ENCODE measurements around the gene C5orf46. TPM values are rescaled to one million over a fixed set of nuclear protein-coding genes. Genes with fewer than 3 reads are reported as not detected.

C5orf46 gene
- total RNA-seq, 3 donors from 2014 or later, result not detected

- H3K27me3 Mint-ChIP-seq (ENCODE audit: low read depth), result peaks cover 2% of the 10 kb centered on the region
- DNase-seq, result no peak
- no peaks in the 10 kb centered on the region for H3K4me1 Mint-ChIP-seq (ENCODE audit: low read depth)
- no peak overlapping the region for H3K4me3 Mint-ChIP-seq
- ATAC-seq, result no peak
- no peaks in the 10 kb centered on the region for H3K36me3 Mint-ChIP-seq (ENCODE audit: insufficient read depth)
- no peaks in the 10 kb centered on the region for H3K9me3 Mint-ChIP-seq
Measured at GRCh38 chr5:147913786-147914185, 7.4 kb upstream of the C5orf46 start.

- no peaks in the 10 kb centered on the region for H3K9me3 Mint-ChIP-seq
- H3K4me3 Mint-ChIP-seq, result no peak overlapping the region
- no peaks in the 10 kb centered on the region for H3K36me3 Mint-ChIP-seq (ENCODE audit: insufficient read depth)
- ATAC-seq (no peak), DNase-seq (no peak)
- H3K4me1 Mint-ChIP-seq (ENCODE audit: low read depth), result no peaks in the 10 kb centered on the region
- H3K27me3 Mint-ChIP-seq (ENCODE audit: low read depth), result no peaks in the 10 kb centered on the region
Measured at GRCh38 chr5:147912011-147912410, 5.7 kb upstream of the C5orf46 start.

- no peaks in the 10 kb centered on the region for H3K27me3 Mint-ChIP-seq (ENCODE audit: low read depth)
- no peak overlapping the region for H3K4me3 Mint-ChIP-seq
- no peaks in the 10 kb centered on the region for H3K36me3 Mint-ChIP-seq (ENCODE audit: insufficient read depth)
- no peaks in the 10 kb centered on the region for H3K9me3 Mint-ChIP-seq
- no peaks in the 10 kb centered on the region for H3K4me1 Mint-ChIP-seq (ENCODE audit: low read depth)
- no peak for ATAC-seq
- DNase-seq, result no peak
Measured at GRCh38 chr5:147911427-147911826, 5.1 kb upstream of the C5orf46 start.

- no peaks in the 10 kb centered on the region for H3K4me1 Mint-ChIP-seq (ENCODE audit: low read depth)
- H3K36me3 Mint-ChIP-seq (ENCODE audit: insufficient read depth), result no peaks in the 10 kb centered on the region
- H3K4me3 Mint-ChIP-seq, result no peak overlapping the region
- no peaks in the 10 kb centered on the region for H3K9me3 Mint-ChIP-seq
- no peaks in the 10 kb centered on the region for H3K27me3 Mint-ChIP-seq (ENCODE audit: low read depth)
- DNase-seq (no peak), ATAC-seq (no peak)
Measured at GRCh38 chr5:147904110-147904509, 2.2 kb downstream of the C5orf46 start.

- no peak for ATAC-seq
- no peaks in the 10 kb centered on the region for H3K36me3 Mint-ChIP-seq (ENCODE audit: insufficient read depth)
- H3K9me3 Mint-ChIP-seq, result no peaks in the 10 kb centered on the region
- DNase-seq, result no peak
- no peak overlapping the region for H3K4me3 Mint-ChIP-seq
- H3K4me1 Mint-ChIP-seq (ENCODE audit: low read depth), result no peaks in the 10 kb centered on the region
- no peaks in the 10 kb centered on the region for H3K27me3 Mint-ChIP-seq (ENCODE audit: low read depth)
Measured at GRCh38 chr5:147902609-147903115, 3.7 kb downstream of the C5orf46 start.

GRCh38 chr5:147901599-147902039, 4.7 kb downstream of the C5orf46 start:
- ATAC-seq, result no peak
- Mint-ChIP-seq H3K4me3 (no peak overlapping the region), H3K4me1 (ENCODE audit: low read depth) (no peaks in the 10 kb centered on the region)

GRCh38 chr5:147898875-147899401, 7.4 kb downstream of the C5orf46 start:
- Mint-ChIP-seq H3K4me1 (ENCODE audit: low read depth) (no peaks in the 10 kb centered on the region), H3K36me3 (ENCODE audit: insufficient read depth) (no peaks in the 10 kb centered on the region), H3K9me3 (no peaks in the 10 kb centered on the region), H3K27me3 (ENCODE audit: low read depth) (peaks cover 4% of the 10 kb centered on the region), H3K4me3 (no peak overlapping the region)
- DNase-seq (no peak), ATAC-seq (no peak)

More at GRCh38 chr5:147901599-147902039, 4.7 kb downstream of the C5orf46 start:
- Mint-ChIP-seq H3K27me3 (ENCODE audit: low read depth) (no peaks in the 10 kb centered on the region), H3K36me3 (ENCODE audit: insufficient read depth) (no peaks in the 10 kb centered on the region), H3K9me3 (no peaks in the 10 kb centered on the region)
- DNase-seq, result no peak

GRCh38 chr5:147895864-147896263, 10.5 kb downstream of the C5orf46 start:
- no peak for DNase-seq
- no peaks in the 10 kb centered on the region for H3K9me3 Mint-ChIP-seq
- H3K27me3 Mint-ChIP-seq (ENCODE audit: low read depth), result peaks cover 4% of the 10 kb centered on the region
- no peaks in the 10 kb centered on the region for H3K36me3 Mint-ChIP-seq (ENCODE audit: insufficient read depth)
- no peak overlapping the region for H3K4me3 Mint-ChIP-seq
- ATAC-seq, result no peak
- no peaks in the 10 kb centered on the region for H3K4me1 Mint-ChIP-seq (ENCODE audit: low read depth)

- DNase-seq (no peak), ATAC-seq (no peak)
- Mint-ChIP-seq H3K9me3 (no peaks in the 10 kb centered on the region), H3K27me3 (ENCODE audit: low read depth) (peaks cover 4% of the 10 kb centered on the region), H3K36me3 (ENCODE audit: insufficient read depth) (no peaks in the 10 kb centered on the region), H3K4me3 (no peak overlapping the region), H3K4me1 (ENCODE audit: low read depth) (no peaks in the 10 kb centered on the region)
Measured at GRCh38 chr5:147893820-147894219, 12.5 kb downstream of the C5orf46 start.

- DNase-seq (no peak), ATAC-seq (no peak)
- Mint-ChIP-seq H3K9me3 (no peaks in the 10 kb centered on the region), H3K36me3 (ENCODE audit: insufficient read depth) (no peaks in the 10 kb centered on the region), H3K4me3 (no peak overlapping the region), H3K27me3 (ENCODE audit: low read depth) (peaks cover 8% of the 10 kb centered on the region), H3K4me1 (ENCODE audit: low read depth) (no peaks in the 10 kb centered on the region)
Measured at GRCh38 chr5:147892696-147893296, 13.5 kb downstream of the C5orf46 start.

- DNase-seq, result no peak
- Mint-ChIP-seq H3K27me3 (ENCODE audit: low read depth) (peaks cover 8% of the 10 kb centered on the region), H3K9me3 (no peaks in the 10 kb centered on the region), H3K4me1 (ENCODE audit: low read depth) (no peaks in the 10 kb centered on the region), H3K36me3 (ENCODE audit: insufficient read depth) (no peaks in the 10 kb centered on the region), H3K4me3 (no peak overlapping the region)
- no peak for ATAC-seq
Measured at GRCh38 chr5:147887930-147888329, 18.4 kb downstream of the C5orf46 start.

GRCh38 chr5:147887026-147887627, 19.2 kb downstream of the C5orf46 start:
- no peak for DNase-seq
- Mint-ChIP-seq H3K4me3 (no peak overlapping the region), H3K36me3 (ENCODE audit: insufficient read depth) (no peaks in the 10 kb centered on the region), H3K9me3 (no peaks in the 10 kb centered on the region), H3K27me3 (ENCODE audit: low read depth) (peaks cover 8% of the 10 kb centered on the region), H3K4me1 (ENCODE audit: low read depth) (no peaks in the 10 kb centered on the region)
- ATAC-seq, result no peak

GRCh38 chr5:147882586-147883313, 23.6 kb downstream of the C5orf46 start:
- H3K4me1 Mint-ChIP-seq (ENCODE audit: low read depth), result no peaks in the 10 kb centered on the region
- H3K36me3 Mint-ChIP-seq (ENCODE audit: insufficient read depth), result no peaks in the 10 kb centered on the region
- peaks cover 8% of the 10 kb centered on the region for H3K27me3 Mint-ChIP-seq (ENCODE audit: low read depth)
- no peak overlapping the region for H3K4me3 Mint-ChIP-seq
- no peak for DNase-seq
- no peak for ATAC-seq
- no peaks in the 10 kb centered on the region for H3K9me3 Mint-ChIP-seq

GRCh38 chr5:147880487-147880886, 25.9 kb downstream of the C5orf46 start:
- Mint-ChIP-seq H3K4me3 (no peak overlapping the region), H3K4me1 (ENCODE audit: low read depth) (no peaks in the 10 kb centered on the region), H3K9me3 (no peaks in the 10 kb centered on the region), H3K27me3 (ENCODE audit: low read depth) (peaks cover 8% of the 10 kb centered on the region), H3K36me3 (ENCODE audit: insufficient read depth) (no peaks in the 10 kb centered on the region)
- ATAC-seq, result no peak
- DNase-seq, result no peak

All from activated T-cell treated with anti-CD3 and anti-CD28 coated beads, Interleukin-2, amount 50 U/mL, for 4 hours (primary cell).